ENCODE measurements around the gene FBH1.
"Not testable (repeated sequence)": the region's sequence is repeated elsewhere in the genome, so short reads cannot be mapped to it uniquely, and the experiment has no call there.

The FBH1 gene

GRCh38 chr10:5942474-5942873 lies 52.4 kb downstream of the FBH1 start:
- no peak for DNase-seq

- no peak for DNase-seq
Observed at GRCh38 chr10:5943536-5943935, 53.5 kb downstream of the FBH1 start.

- DNase-seq = no peak
Observed at GRCh38 chr10:5944389-5945189, 54.5 kb downstream of the FBH1 start.

GRCh38 chr10:5945190-5945509 lies 55.1 kb downstream of the FBH1 start:
- DNase-seq = no peak

- DNase-seq = no peak
Observed at GRCh38 chr10:5945561-5946418, 55.7 kb downstream of the FBH1 start.

GRCh38 chr10:5946419-5946775 lies 56.4 kb downstream of the FBH1 start:
- not testable (repeated sequence) for DNase-seq

- no peak for DNase-seq
Observed at GRCh38 chr10:5946786-5947185, 56.7 kb downstream of the FBH1 start.

- no peak for DNase-seq
Observed at GRCh38 chr10:5947471-5948207, 57.6 kb downstream of the FBH1 start.

- DNase-seq = no peak
Observed at GRCh38 chr10:5948208-5948585, 58.2 kb downstream of the FBH1 start.

- DNase-seq = no peak
Observed at GRCh38 chr10:5949009-5949759, 59.1 kb downstream of the FBH1 start.

- DNase-seq = no peak
Observed at GRCh38 chr10:5951167-5951711, 61.2 kb downstream of the FBH1 start.

GRCh38 chr10:5951721-5952407 lies 61.8 kb downstream of the FBH1 start:
- no peak for DNase-seq

GRCh38 chr10:5952731-5953385 lies 62.8 kb downstream of the FBH1 start:
- DNase-seq = no peak

GRCh38 chr10:5953676-5954075 lies 63.6 kb downstream of the FBH1 start:
- DNase-seq = no peak

GRCh38 chr10:5956146-5956936 lies 66.3 kb downstream of the FBH1 start:
- no peak for DNase-seq

- no peak for DNase-seq
Observed at GRCh38 chr10:5958077-5958476, 68.0 kb downstream of the FBH1 start.

- DNase-seq = no peak
Observed at GRCh38 chr10:5958675-5959074, 68.6 kb downstream of the FBH1 start.

- DNase-seq = no peak
Observed at GRCh38 chr10:5959142-5959541, 69.1 kb downstream of the FBH1 start.

- no peak for DNase-seq
Observed at GRCh38 chr10:5959581-5960069, 69.6 kb downstream of the FBH1 start.

Measured in NCI-H1436 treated with DMSO at 0.1 percent for 48 hours (cell line).